ENCODE results near the gene SCUBE1. TPM values are rescaled to one million over a fixed set of nuclear protein-coding genes. Genes with fewer than 3 reads are reported as not detected.

Gene SCUBE1
- total and polyA plus RNA-seq, 2 donors (not counting 3 experiments of a cell fraction or from before 2014, with no cell fraction given) = 0.07 TPM; not detected in 1

GRCh38 chr22:43159484-43160178 is 183.5 kb downstream of the SCUBE1 start:
- DNase-seq (ENCODE audit: low read depth, low spot score) (no peak), FAIRE-seq (no peak)
- ChIA-PET POLR2A (no interaction called here), CTCF (interaction anchor here (1.5 kb wide), 1 partner anchor 50 kb away, joined by 4 read pairs; no protein-coding TSS in a partner anchor)
- no peaks in the 10 kb centered on the region for H3K4me1 ChIP-seq (ENCODE audit: control insufficient read depth, extremely low read depth, insufficient read depth, low read length)
- no peak overlapping the region for H2AFZ ChIP-seq (ENCODE audit: low read depth, low read length)
- no peaks in the 10 kb centered on the region for H3K9me1 ChIP-seq (replicated peaks; ENCODE audit: control insufficient read depth, extremely low read depth, insufficient read depth, low read length)
- no peak overlapping the region for H3K27ac ChIP-seq (ENCODE audit: insufficient read depth, low read depth, low read length)
- TF ChIP-seq CTCF (IDR thresholded peaks at IDR 0.05; ENCODE audit: extremely low read depth in 1 of 2, insufficient read depth in 1 of 2, low read depth in 1 of 2, low read length in 2 of 2) (peak; percentile 21 to 44), JUN (IDR thresholded peaks at IDR 0.05; ENCODE audit: borderline replicate concordance, insufficient read depth, insufficient read length, low read depth) (no peak)
- H3K9me3 ChIP-seq (replicated peaks; ENCODE audit: control insufficient read depth, insufficient read depth, low read length) = no peaks in the 10 kb centered on the region
- intact Hi-C loops (cut with micrococcal nuclease) (no loop called here), dilution Hi-C loops (cut with MboI; ENCODE audit: extremely low pct_ligation_motif_present, low sequenced_read_pairs) (no loop called here)
- H3K4me2 ChIP-seq (ENCODE audit: insufficient read depth, low read length) = no peak overlapping the region
- no peaks in the 10 kb centered on the region for H3K27me3 ChIP-seq (ENCODE audit: control insufficient read depth in 2 of 2, insufficient read depth in 2 of 2, low read length in 2 of 2)
- H4K20me1 ChIP-seq (replicated peaks; ENCODE audit: control insufficient read depth, extremely low read depth, insufficient read depth, low read length) = no peaks in the 10 kb centered on the region
- H3K79me2 ChIP-seq (ENCODE audit: control insufficient read depth, insufficient read depth, low read length) = peaks cover 35% of the 10 kb centered on the region
- no TSS peak for BruUV-seq (replicated peaks)
- H3K36me3 ChIP-seq (ENCODE audit: control insufficient read depth in 2 of 2, extremely low read depth in 1 of 2, insufficient read depth in 2 of 2, low read length in 2 of 2) = peaks cover 0 to 15% of the 10 kb centered on the region in 2 experiments
- no peak overlapping the region for H3K4me3 ChIP-seq (replicated peaks in 1 of 3; ENCODE audit: insufficient read depth in 1 of 3, low read depth in 1 of 3, low read length in 3 of 3)
- H3K9ac ChIP-seq (replicated peaks; ENCODE audit: extremely low read depth, insufficient read depth, low read length) = no peak overlapping the region

- H3K9ac ChIP-seq (replicated peaks; ENCODE audit: extremely low read depth, insufficient read depth, low read length) = no peak overlapping the region
- H3K27me3 ChIP-seq (ENCODE audit: control insufficient read depth in 2 of 2, insufficient read depth in 2 of 2, low read length in 2 of 2) = no peaks in the 10 kb centered on the region
- intact Hi-C loops (cut with micrococcal nuclease) (no loop called here), dilution Hi-C loops (cut with MboI; ENCODE audit: extremely low pct_ligation_motif_present, low sequenced_read_pairs) (no loop called here)
- no peaks in the 10 kb centered on the region for H3K4me1 ChIP-seq (ENCODE audit: control insufficient read depth, extremely low read depth, insufficient read depth, low read length)
- H2AFZ ChIP-seq (ENCODE audit: low read depth, low read length) = no peak overlapping the region
- no peak overlapping the region for H3K4me3 ChIP-seq (replicated peaks in 1 of 3; ENCODE audit: insufficient read depth in 1 of 3, low read depth in 1 of 3, low read length in 3 of 3)
- H3K27ac ChIP-seq (ENCODE audit: insufficient read depth, low read depth, low read length) = no peak overlapping the region
- DNase-seq (ENCODE audit: low read depth, low spot score) (no peak), FAIRE-seq (no peak)
- no peaks in the 10 kb centered on the region for H3K9me3 ChIP-seq (replicated peaks; ENCODE audit: control insufficient read depth, insufficient read depth, low read length)
- H3K4me2 ChIP-seq (ENCODE audit: insufficient read depth, low read length) = no peak overlapping the region
- no peaks in the 10 kb centered on the region for H4K20me1 ChIP-seq (replicated peaks; ENCODE audit: control insufficient read depth, extremely low read depth, insufficient read depth, low read length)
- CTCF ChIA-PET = interaction anchor here (1.5 kb wide), 1 partner anchor 49 kb away, joined by 4 read pairs; no protein-coding TSS in a partner anchor
- peaks cover 0 to 15% of the 10 kb centered on the region in 2 experiments for H3K36me3 ChIP-seq (ENCODE audit: control insufficient read depth in 2 of 2, extremely low read depth in 1 of 2, insufficient read depth in 2 of 2, low read length in 2 of 2)
- peaks cover 41% of the 10 kb centered on the region for H3K79me2 ChIP-seq (ENCODE audit: control insufficient read depth, insufficient read depth, low read length)
- H3K9me1 ChIP-seq (replicated peaks; ENCODE audit: control insufficient read depth, extremely low read depth, insufficient read depth, low read length) = no peaks in the 10 kb centered on the region
- TF ChIP-seq FOS (IDR thresholded peaks at IDR 0.05; ENCODE audit: borderline replicate concordance, insufficient read depth, low read length) (no peak), JUN (IDR thresholded peaks at IDR 0.05; ENCODE audit: borderline replicate concordance, insufficient read depth, insufficient read length, low read depth) (no peak), CTCF (IDR thresholded peaks at IDR 0.05; ENCODE audit: extremely low read depth in 1 of 2, insufficient read depth in 1 of 2, low read depth in 1 of 2, low read length in 2 of 2) (no peak), MYC (IDR thresholded peaks at IDR 0.05; ENCODE audit: low read depth, low read length) (no peak), EZH2 (IDR thresholded peaks at IDR 0.05; ENCODE audit: borderline replicate concordance, low read depth, low read length, severe bottlenecking) (no peak), POLR2A (IDR thresholded peaks at IDR 0.05; ENCODE audit: low read depth, low read length) (no peak), MAX (IDR thresholded peaks at IDR 0.05; ENCODE audit: insufficient read depth, insufficient read length) (no peak), GATA2 (IDR thresholded peaks at IDR 0.05; ENCODE audit: insufficient read depth, insufficient read length, low read depth, low read length) (no peak), POLR2AphosphoS5 (IDR thresholded peaks at IDR 0.05; ENCODE audit: insufficient read depth, low read depth, low read length) (no peak)
- POLR2A ChIA-PET = no interaction called here
- BruUV-seq (replicated peaks) = no TSS peak
Observed at GRCh38 chr22:43158778-43159483, 184.2 kb downstream of the SCUBE1 start.

All from endothelial cell of umbilical vein (primary cell).